Measurements from ENCODE around the gene KCNJ11. TPM values are rescaled to one million over a fixed set of nuclear protein-coding genes. Genes with fewer than 3 reads are reported as not detected.

The KCNJ11 gene
- polyA plus RNA-seq, 1 donor from 2014 or later: 8.0 TPM

DNA sequence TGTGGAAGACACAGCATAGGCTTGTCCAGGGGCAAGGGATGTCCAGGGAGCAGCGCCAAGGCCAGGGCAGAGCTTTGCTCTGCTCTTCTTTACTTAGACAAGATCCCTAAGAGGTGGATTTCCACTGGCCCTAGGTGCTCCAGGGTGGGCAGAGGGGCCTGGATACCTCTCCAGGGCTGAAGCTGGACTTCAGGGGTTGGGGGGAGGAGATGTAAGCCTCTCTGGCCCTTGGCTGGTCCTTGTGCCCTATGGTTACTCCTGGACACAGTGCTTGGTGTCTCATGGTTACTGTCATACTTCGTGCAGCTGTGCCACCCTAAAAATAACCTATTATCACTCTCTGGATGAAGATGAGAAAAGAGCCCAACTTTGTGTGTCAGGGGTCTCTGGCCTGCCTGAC is 12.9 kb upstream of the KCNJ11 start:
- Histone ChIP-seq H3K9ac (ENCODE audit: low read length) (no peak overlapping the region), H4K20me1 (ENCODE audit: insufficient read depth) (no peaks in the 10 kb centered on the region), H3K9me2 (ENCODE audit: insufficient read depth, low read length) (no peaks in the 10 kb centered on the region), H3K4me2 (ENCODE audit: low read length) (no peak overlapping the region), H3K4me3 (ENCODE audit: low read length) (no peak overlapping the region), H3K9me3 (ENCODE audit: low read length) (no peaks in the 10 kb centered on the region), H2AFZ (ENCODE audit: low read depth, low read length) (no peak overlapping the region), H3K27me3 (ENCODE audit: insufficient read depth, low read depth, low read length) (no peaks in the 10 kb centered on the region), H3K36me3 (ENCODE audit: insufficient read depth, low read length) (no peaks in the 10 kb centered on the region), H3K27ac (ENCODE audit: low read length) (no peak overlapping the region), H3K79me2 (replicated peaks; ENCODE audit: insufficient read depth, low read length) (no peaks in the 10 kb centered on the region), H3F3A (ENCODE audit: insufficient read depth, low read length, poor library complexity, severe bottlenecking) (no peaks in the 10 kb centered on the region)
- TF ChIP-seq MXI1 (conservative IDR thresholded peaks at IDR 0.05; ENCODE audit: poor library complexity, severe bottlenecking): no peak
- TF ChIP-seq EP300 (conservative IDR thresholded peaks at IDR 0.05; ENCODE audit: poor library complexity, severe bottlenecking): no peak
- no peak for TF ChIP-seq TAF1 (IDR thresholded peaks at IDR 0.05; ENCODE audit: low read depth)

DNA sequence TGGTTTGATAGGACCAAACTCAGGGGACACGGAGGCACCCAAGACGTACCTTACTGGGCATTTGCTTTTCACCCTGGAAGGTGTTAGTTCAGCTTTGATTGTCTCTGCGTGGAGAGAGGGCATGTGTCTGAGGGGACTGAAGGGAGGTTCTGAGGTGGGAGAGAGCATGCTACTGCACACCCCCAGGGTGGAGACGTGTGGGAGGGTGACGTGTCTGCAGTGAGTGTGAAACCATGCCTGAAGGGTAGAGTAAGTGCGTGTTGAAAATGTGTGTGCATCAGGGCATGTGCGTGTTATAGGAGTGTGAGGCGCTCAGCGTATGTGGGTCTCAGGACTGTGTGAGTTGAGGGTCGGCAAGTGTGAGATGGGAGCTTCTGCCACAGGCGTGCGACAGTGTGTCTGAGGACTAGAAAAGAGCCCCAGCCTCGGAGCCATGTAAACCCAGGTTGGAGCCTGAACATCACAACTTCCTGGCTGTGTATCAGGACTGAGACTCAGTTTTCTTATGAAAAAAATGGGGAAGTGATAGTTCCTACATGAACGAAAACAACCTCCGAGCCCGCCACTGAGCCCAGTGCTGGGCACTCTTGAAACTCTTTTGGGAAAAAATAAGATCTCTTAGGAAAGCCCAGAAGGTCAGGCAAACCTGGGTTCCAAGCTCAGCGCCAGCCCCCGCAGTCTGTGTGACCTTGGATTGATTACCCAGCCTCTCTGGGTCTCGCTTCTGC is 11.8 kb upstream of the KCNJ11 start:
- Histone ChIP-seq H3K9me2 (ENCODE audit: insufficient read depth, low read length) (no peaks in the 10 kb centered on the region), H3K9ac (ENCODE audit: low read length) (no peak overlapping the region), H3K79me2 (replicated peaks; ENCODE audit: insufficient read depth, low read length) (no peaks in the 10 kb centered on the region), H3K4me2 (ENCODE audit: low read length) (no peak overlapping the region), H3K4me3 (ENCODE audit: low read length) (no peak overlapping the region), H3K27ac (ENCODE audit: low read length) (no peak overlapping the region), H3K9me3 (ENCODE audit: low read length) (no peaks in the 10 kb centered on the region), H3K27me3 (ENCODE audit: insufficient read depth, low read depth, low read length) (no peaks in the 10 kb centered on the region), H3F3A (ENCODE audit: insufficient read depth, low read length, poor library complexity, severe bottlenecking) (no peaks in the 10 kb centered on the region), H2AFZ (ENCODE audit: low read depth, low read length) (no peak overlapping the region), H3K36me3 (ENCODE audit: insufficient read depth, low read length) (no peaks in the 10 kb centered on the region), H4K20me1 (ENCODE audit: insufficient read depth) (no peaks in the 10 kb centered on the region)
- TF ChIP-seq, protein P1, sequence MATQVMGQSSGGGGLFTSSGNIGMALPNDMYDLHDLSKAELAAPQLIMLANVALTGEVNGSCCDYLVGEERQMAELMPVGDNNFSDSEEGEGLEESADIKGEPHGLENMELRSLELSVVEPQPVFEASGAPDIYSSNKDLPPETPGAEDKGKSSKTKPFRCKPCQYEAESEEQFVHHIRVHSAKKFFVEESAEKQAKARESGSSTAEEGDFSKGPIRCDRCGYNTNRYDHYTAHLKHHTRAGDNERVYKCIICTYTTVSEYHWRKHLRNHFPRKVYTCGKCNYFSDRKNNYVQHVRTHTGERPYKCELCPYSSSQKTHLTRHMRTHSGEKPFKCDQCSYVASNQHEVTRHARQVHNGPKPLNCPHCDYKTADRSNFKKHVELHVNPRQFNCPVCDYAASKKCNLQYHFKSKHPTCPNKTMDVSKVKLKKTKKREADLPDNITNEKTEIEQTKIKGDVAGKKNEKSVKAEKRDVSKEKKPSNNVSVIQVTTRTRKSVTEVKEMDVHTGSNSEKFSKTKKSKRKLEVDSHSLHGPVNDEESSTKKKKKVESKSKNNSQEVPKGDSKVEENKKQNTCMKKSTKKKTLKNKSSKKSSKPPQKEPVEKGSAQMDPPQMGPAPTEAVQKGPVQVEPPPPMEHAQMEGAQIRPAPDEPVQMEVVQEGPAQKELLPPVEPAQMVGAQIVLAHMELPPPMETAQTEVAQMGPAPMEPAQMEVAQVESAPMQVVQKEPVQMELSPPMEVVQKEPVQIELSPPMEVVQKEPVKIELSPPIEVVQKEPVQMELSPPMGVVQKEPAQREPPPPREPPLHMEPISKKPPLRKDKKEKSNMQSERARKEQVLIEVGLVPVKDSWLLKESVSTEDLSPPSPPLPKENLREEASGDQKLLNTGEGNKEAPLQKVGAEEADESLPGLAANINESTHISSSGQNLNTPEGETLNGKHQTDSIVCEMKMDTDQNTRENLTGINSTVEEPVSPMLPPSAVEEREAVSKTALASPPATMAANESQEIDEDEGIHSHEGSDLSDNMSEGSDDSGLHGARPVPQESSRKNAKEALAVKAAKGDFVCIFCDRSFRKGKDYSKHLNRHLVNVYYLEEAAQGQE (IDR thresholded peaks at IDR 0.05; ENCODE audit: borderline replicate concordance): no peak
- TF ChIP-seq TAF1 (IDR thresholded peaks at IDR 0.05; ENCODE audit: low read depth) (no peak), MXI1 (conservative IDR thresholded peaks at IDR 0.05; ENCODE audit: poor library complexity, severe bottlenecking) (no peak), EZH2 (IDR thresholded peaks at IDR 0.05; ENCODE audit: borderline replicate concordance, insufficient read depth, low read length, poor library complexity, severe bottlenecking) (no peak), POLR2AphosphoS5 (IDR thresholded peaks at IDR 0.05) (no peak), SMC3 (conservative IDR thresholded peaks at IDR 0.05; ENCODE audit: poor library complexity) (no peak), EP300 (conservative IDR thresholded peaks at IDR 0.05; ENCODE audit: poor library complexity, severe bottlenecking) (no peak), RAD21 (conservative IDR thresholded peaks at IDR 0.05) (no peak)
- TF ChIP-seq, protein P2, sequence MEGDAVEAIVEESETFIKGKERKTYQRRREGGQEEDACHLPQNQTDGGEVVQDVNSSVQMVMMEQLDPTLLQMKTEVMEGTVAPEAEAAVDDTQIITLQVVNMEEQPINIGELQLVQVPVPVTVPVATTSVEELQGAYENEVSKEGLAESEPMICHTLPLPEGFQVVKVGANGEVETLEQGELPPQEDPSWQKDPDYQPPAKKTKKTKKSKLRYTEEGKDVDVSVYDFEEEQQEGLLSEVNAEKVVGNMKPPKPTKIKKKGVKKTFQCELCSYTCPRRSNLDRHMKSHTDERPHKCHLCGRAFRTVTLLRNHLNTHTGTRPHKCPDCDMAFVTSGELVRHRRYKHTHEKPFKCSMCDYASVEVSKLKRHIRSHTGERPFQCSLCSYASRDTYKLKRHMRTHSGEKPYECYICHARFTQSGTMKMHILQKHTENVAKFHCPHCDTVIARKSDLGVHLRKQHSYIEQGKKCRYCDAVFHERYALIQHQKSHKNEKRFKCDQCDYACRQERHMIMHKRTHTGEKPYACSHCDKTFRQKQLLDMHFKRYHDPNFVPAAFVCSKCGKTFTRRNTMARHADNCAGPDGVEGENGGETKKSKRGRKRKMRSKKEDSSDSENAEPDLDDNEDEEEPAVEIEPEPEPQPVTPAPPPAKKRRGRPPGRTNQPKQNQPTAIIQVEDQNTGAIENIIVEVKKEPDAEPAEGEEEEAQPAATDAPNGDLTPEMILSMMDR (IDR thresholded peaks at IDR 0.05; ENCODE audit: poor library complexity, severe bottlenecking): no peak

All from neural cell (in vitro differentiated cells).